ENCODE results near the gene MYOM1. TPM values are rescaled to one million over a fixed set of nuclear protein-coding genes. Genes with fewer than 3 reads are reported as not detected.
"Not testable (repeated sequence)": the region's sequence is repeated elsewhere in the genome, so short reads cannot be mapped to it uniquely, and the experiment has no call there.

The MYOM1 gene
- total RNA-seq, 1 donor from 2014 or later, result 2.0 TPM

GRCh38 chr18:3207565-3207964, 12.2 kb downstream of the MYOM1 start:
- Mint-ChIP-seq H3K4me1 (ENCODE audit: unreplicated experiment) (peaks cover 12% of the 10 kb centered on the region), H3K9me3 (peaks cover 15% of the 10 kb centered on the region), H3K27me3 (no peaks in the 10 kb centered on the region), H3K27ac (no peak overlapping the region), H3K36me3 (peaks cover 6% of the 10 kb centered on the region), H3K4me3 (no peak overlapping the region)
- TF ChIP-seq CTCF (conservative IDR thresholded peaks at IDR 0.05), result no peak
- no peak for DNase-seq (ENCODE audit: extremely low spot score, unreplicated experiment)

DNA sequence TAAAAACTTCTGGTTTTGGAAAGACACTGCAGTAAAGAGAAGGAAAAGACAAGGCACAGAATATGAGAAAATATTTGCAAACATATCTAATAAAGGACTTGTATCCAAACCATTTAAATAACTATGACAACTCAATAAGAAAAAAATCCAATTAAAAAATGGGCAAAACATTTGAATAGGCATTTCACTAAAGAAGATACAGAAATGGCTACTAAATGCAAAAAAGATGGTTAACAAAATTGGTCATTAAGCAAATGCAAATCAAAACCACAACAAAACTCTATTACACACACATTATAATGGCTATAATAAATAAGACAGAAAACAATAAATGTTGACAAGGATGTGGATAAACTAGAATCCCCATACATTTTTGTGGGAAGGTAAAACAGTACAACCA, 14.5 kb downstream of the MYOM1 start:
- peaks cover 20% of the 10 kb centered on the region for H3K9me3 Mint-ChIP-seq
- DNase-seq (ENCODE audit: extremely low spot score, unreplicated experiment), result no peak
- no peak overlapping the region for H3K4me3 Mint-ChIP-seq
- no peak for TF ChIP-seq CTCF (conservative IDR thresholded peaks at IDR 0.05)
- H3K27me3 Mint-ChIP-seq, result no peaks in the 10 kb centered on the region
- no peaks in the 10 kb centered on the region for H3K4me1 Mint-ChIP-seq (ENCODE audit: unreplicated experiment)
- no peak overlapping the region for H3K27ac Mint-ChIP-seq
- H3K36me3 Mint-ChIP-seq, result peaks cover 6% of the 10 kb centered on the region

GRCh38 chr18:3199942-3200645, 19.7 kb downstream of the MYOM1 start:
- H3K4me1 Mint-ChIP-seq (ENCODE audit: unreplicated experiment), result peaks cover 4% of the 10 kb centered on the region
- TF ChIP-seq CTCF (conservative IDR thresholded peaks at IDR 0.05), result no peak
- no peak overlapping the region for H3K4me3 Mint-ChIP-seq
- no peak overlapping the region for H3K27ac Mint-ChIP-seq
- H3K9me3 Mint-ChIP-seq, result peaks cover 19% of the 10 kb centered on the region
- H3K36me3 Mint-ChIP-seq, result peaks cover 6% of the 10 kb centered on the region
- no peak for DNase-seq (ENCODE audit: extremely low spot score, unreplicated experiment)
- H3K27me3 Mint-ChIP-seq, result no peaks in the 10 kb centered on the region

GRCh38 chr18:3198260-3198860, 21.4 kb downstream of the MYOM1 start:
- not testable (repeated sequence) for H3K27me3 Mint-ChIP-seq; DNase-seq (ENCODE audit: extremely low spot score, unreplicated experiment); H3K9me3 Mint-ChIP-seq; H3K27ac Mint-ChIP-seq; H3K4me3 Mint-ChIP-seq; H3K36me3 Mint-ChIP-seq; H3K4me1 Mint-ChIP-seq (ENCODE audit: unreplicated experiment)

DNA sequence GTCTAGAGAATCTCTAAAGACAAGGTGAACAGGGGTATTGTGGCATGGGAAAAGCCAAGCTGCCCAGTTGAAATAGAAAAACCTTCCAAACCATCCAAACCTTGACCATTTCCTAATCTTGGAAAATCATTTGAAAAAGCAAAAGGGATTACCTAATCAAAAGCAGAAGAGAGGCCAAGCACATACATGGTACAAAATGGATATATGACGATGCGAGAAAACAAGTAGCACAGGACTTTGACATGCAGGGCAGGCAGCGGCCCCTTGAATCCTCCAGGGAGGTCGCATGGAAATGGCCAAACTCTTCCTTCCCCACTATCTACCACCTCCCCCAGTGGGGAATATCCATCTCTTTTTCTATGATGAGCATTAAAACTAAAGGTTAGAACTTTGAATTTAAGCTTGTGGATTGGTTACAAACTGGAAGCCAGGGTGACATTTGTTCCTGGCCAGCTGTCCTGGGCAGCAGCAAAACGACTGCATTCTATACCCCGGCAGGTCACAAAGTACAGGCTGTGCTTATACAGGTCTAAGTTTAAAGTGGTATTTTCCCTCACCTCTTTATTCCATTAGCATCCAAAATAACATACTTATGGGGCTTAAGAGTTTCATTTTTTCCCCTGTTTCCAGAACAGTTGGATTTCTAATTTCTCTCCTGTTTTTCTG, 24.7 kb downstream of the MYOM1 start:
- Mint-ChIP-seq H3K4me3 (no peak overlapping the region), H3K27me3 (peaks cover 3% of the 10 kb centered on the region), H3K36me3 (no peaks in the 10 kb centered on the region), H3K9me3 (no peaks in the 10 kb centered on the region), H3K4me1 (ENCODE audit: unreplicated experiment) (peaks cover 18% of the 10 kb centered on the region), H3K27ac (no peak overlapping the region)
- no peak for TF ChIP-seq CTCF (conservative IDR thresholded peaks at IDR 0.05)
- no peak for DNase-seq (ENCODE audit: extremely low spot score, unreplicated experiment)

GRCh38 chr18:3193331-3193730, 26.4 kb downstream of the MYOM1 start:
- TF ChIP-seq CTCF (conservative IDR thresholded peaks at IDR 0.05), result no peak
- Mint-ChIP-seq H3K4me3 (no peak overlapping the region), H3K27ac (no peak overlapping the region), H3K4me1 (ENCODE audit: unreplicated experiment) (peaks cover 18% of the 10 kb centered on the region), H3K9me3 (no peaks in the 10 kb centered on the region), H3K36me3 (peaks cover 3% of the 10 kb centered on the region), H3K27me3 (peaks cover 3% of the 10 kb centered on the region)
- no peak for DNase-seq (ENCODE audit: extremely low spot score, unreplicated experiment)
